Esophagus muscularis mucosa (tissue), 4 donors: ENCODE data around the gene P2RY2. TPM values are rescaled to one million over a fixed set of nuclear protein-coding genes. Genes with fewer than 3 reads are reported as not detected.

Experiments used
- DNase-seq: peaks from one replicate; pipeline ENCODE4 v3.0.0-alpha.2; 2017; ENCODE audit errors: extremely low spot score
- H3K27ac ChIP-seq, 4 donors: fragments of 200-600 bp; sonication (generic); replicated peaks in 1 of 4; 1 replicate in 3 of 4; 2 replicates in 1 of 4; pipeline ENCODE4 v1.5.1; 2016 to 2019; ENCODE audit warnings: mild to moderate bottlenecking in 1 of 4
- H3K27me3 ChIP-seq, 4 donors: fragments of 200-600 bp; sonication (generic); one replicate each; pipeline versions ENCODE4 v1.5.1 to v1.6.0; 2016 to 2019
- H3K36me3 ChIP-seq, 4 donors: fragments of 200-600 bp; sonication (generic); one replicate each; pipeline ENCODE4 v1.5.1; 2016 to 2019
- H3K4me1 ChIP-seq, 4 donors: fragments of 200-600 bp; sonication (generic); one replicate each; pipeline ENCODE4 v1.5.1; 2016 to 2019
- H3K4me3 ChIP-seq, 4 donors: fragments of 200-600 bp; sonication (generic); 1 replicate in 2 of 4; 2 replicates in 2 of 4; pipeline ENCODE4 v1.5.1; 2016 to 2019; ENCODE audit warnings: mild to moderate bottlenecking in 4 of 4, moderate library complexity in 1 of 4
- H3K9me3 ChIP-seq, 4 donors: fragments of 200-600 bp; sonication (generic); 1 replicate in 3 of 4; 2 replicates in 1 of 4; pipeline ENCODE4 v1.5.1; 2016 to 2019
- EP300 ChIP-seq: sonication (generic); formaldehyde crosslinking; IDR thresholded peaks from one replicate; pipeline ENCODE4 v1.6.1; 2017; ENCODE audit warnings: antibody characterized with exemption
- POLR2A ChIP-seq: fragments of 450-650 bp; IDR thresholded peaks from one replicate; pipeline ENCODE4 v1.6.1; 2017; ENCODE audit warnings: antibody characterized with exemption, moderate library complexity, mild to moderate bottlenecking, low read depth
- POLR2AphosphoS5 ChIP-seq, 2 donors: sonication (generic); formaldehyde crosslinking; IDR thresholded peaks; one replicate each; pipeline ENCODE4 v1.6.1; 2017; ENCODE audit warnings: antibody characterized with exemption in 2 of 2
- WGBS: methylation state at CpG from one replicate; pipeline ENCODE4 v1.1.5; 2018; 5-methylcytosine and 5-hydroxymethylcytosine counted together
- intact Hi-C: fragments of 100-400 bp; cut with DNase I; formaldehyde crosslinking; loops from one replicate; pipeline ENCODE4 v1.15.1; 2023
- total RNA-seq, 4 donors: library from RNA; depleted of rRNA; stranded (reverse); fragments of >200 nt; gene quantifications; one replicate each; pipeline versions ENCODE4 v1.1.0 to v1.2.1, GENCODE V29; 2016
- TF ChIP-seq, protein P1 (sequence below), 3 experiments: fragments of 200-600 bp in 2 of 3; fragments of 450-650 bp in 1 of 3; sonication (generic) in 2 of 3; IDR thresholded peaks; one replicate each; pipeline ENCODE4 v1.5.1; 2017 to 2019; ENCODE audit warnings: antibody characterized with exemption in 3 of 3, mild to moderate bottlenecking in 2 of 3, moderate library complexity in 1 of 3

Gene P2RY2
- total RNA-seq, result under 1 TPM in 3 of 4 donors, not detected in 1; 0.32 to 0.83 (median 0.52) TPM

DNA sequence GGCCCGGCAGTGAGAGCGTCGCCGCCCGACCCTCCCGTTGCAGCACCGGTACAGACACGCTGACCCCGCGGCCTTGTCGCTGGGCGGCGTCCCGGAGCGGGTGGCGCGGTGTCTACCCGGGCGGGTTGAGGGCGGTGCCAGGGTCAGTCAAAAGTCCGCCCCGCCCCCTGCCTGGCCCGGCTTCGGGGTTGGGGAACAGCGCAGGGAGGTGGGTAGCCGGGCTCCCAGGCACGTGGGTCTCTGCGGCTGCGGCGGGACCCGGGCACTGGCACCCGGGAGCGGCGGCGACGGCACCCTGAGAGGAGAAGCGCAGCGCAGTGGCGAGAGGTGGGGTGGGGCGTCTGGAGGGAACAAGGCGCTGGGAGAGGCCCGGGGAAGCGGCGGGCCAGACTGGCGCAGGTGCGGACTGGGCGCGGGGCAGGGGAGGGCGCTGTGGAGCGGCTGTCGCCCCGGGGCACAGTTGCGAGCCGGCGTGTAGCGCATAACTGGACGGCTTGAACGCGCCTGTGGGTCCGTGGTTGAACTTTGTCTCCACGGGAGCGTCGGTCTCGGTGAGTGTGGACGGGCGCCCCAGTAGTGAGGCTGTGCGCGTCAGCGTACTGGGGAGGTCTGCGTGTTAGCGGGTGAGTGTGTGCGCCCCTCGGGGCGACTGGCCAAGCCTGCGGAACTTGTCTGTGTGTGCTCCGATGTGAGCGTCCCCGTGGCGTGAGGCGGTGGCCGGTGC, at the start of gene P2RY2:
TSS of gene P2RY2 (plus strand) at position 176 of the 724 bp plus-strand sequence. CDS start 15,879 bp downstream, outside the sequence.
- Histone ChIP-seq H3K36me3 (no peaks in the 10 kb centered on the region), H3K4me3 (peak within 1 kb of the TSS; percentile 55 to 63 (median 58)), H3K27ac (no peak within 1 kb of the TSS), H3K9me3 (no peaks in the 10 kb centered on the region), H3K27me3 (peaks cover 0 to 22% (median 0%) of the 10 kb centered on the region in 4 donors), H3K4me1 (peaks cover 18 to 21% (median 19%) of the 10 kb centered on the region in 4 donors)
- DNase-seq, result no peak
- 3% methylated on average over 33 of the region's 81 CpGs for WGBS
- peak in 1 of 2 donors; percentile 4 for TF ChIP-seq POLR2AphosphoS5 (IDR thresholded peaks at IDR 0.05)
- peak; percentile 32 for TF ChIP-seq POLR2A
- no peak for TF ChIP-seq EP300
- TF ChIP-seq, protein P1, sequence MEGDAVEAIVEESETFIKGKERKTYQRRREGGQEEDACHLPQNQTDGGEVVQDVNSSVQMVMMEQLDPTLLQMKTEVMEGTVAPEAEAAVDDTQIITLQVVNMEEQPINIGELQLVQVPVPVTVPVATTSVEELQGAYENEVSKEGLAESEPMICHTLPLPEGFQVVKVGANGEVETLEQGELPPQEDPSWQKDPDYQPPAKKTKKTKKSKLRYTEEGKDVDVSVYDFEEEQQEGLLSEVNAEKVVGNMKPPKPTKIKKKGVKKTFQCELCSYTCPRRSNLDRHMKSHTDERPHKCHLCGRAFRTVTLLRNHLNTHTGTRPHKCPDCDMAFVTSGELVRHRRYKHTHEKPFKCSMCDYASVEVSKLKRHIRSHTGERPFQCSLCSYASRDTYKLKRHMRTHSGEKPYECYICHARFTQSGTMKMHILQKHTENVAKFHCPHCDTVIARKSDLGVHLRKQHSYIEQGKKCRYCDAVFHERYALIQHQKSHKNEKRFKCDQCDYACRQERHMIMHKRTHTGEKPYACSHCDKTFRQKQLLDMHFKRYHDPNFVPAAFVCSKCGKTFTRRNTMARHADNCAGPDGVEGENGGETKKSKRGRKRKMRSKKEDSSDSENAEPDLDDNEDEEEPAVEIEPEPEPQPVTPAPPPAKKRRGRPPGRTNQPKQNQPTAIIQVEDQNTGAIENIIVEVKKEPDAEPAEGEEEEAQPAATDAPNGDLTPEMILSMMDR (IDR thresholded peaks at IDR 0.05), result peak; percentile 43 to 47 (median 46)
- intact Hi-C loops, result no loop called here

GRCh38 chr11:73168925-73169579, 49.0 kb upstream of the P2RY2 start:
- intact Hi-C loops, result no loop called here
- 89% methylated on average over 10 of the region's 11 CpGs for WGBS
- TF ChIP-seq, protein P1 (IDR thresholded peaks at IDR 0.05), result no peak
- no peak for TF ChIP-seq POLR2AphosphoS5 (IDR thresholded peaks at IDR 0.05)
- no peak for TF ChIP-seq POLR2A
- TF ChIP-seq EP300, result no peak
- Histone ChIP-seq H3K27me3 (no peaks in the 10 kb centered on the region), H3K4me3 (no peak overlapping the region), H3K4me1 (peaks cover 0 to 40% (median 4%) of the 10 kb centered on the region in 4 donors), H3K27ac (no peak overlapping the region), H3K36me3 (no peaks in the 10 kb centered on the region), H3K9me3 (no peaks in the 10 kb centered on the region)
- no peak for DNase-seq

DNA sequence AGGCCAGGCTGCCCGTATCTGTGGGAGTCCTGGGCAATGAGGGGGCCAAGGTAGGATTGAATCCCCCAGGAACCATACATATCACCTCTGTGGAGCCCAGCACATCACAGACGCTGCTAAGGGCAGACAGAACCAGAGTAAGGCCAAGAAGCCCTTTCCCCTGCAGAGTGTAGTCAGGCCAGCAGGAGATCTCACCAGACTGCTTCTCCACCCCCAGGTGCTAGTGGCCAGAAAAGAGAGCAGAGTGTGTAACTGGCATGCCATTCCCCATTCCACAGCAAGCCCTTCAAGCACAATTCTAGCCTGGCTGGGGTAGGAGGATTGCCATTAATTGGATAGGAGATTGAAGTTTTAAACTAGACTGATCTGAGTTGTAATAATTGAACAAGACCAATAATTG, 47.9 kb upstream of the P2RY2 start:
- no peak overlapping the region for H3K4me3 ChIP-seq
- H3K36me3 ChIP-seq, result no peaks in the 10 kb centered on the region
- 93% methylated on average over 2 of the region's 2 CpGs for WGBS
- peaks cover 0 to 51% (median 5%) of the 10 kb centered on the region in 4 donors for H3K4me1 ChIP-seq
- TF ChIP-seq EP300 (no peak), POLR2A (no peak), POLR2AphosphoS5 (IDR thresholded peaks at IDR 0.05) (no peak)
- TF ChIP-seq, protein P1 (IDR thresholded peaks at IDR 0.05), result no peak
- no peaks in the 10 kb centered on the region for H3K9me3 ChIP-seq
- DNase-seq, result no peak
- H3K27me3 ChIP-seq, result no peaks in the 10 kb centered on the region
- no peak overlapping the region for H3K27ac ChIP-seq
- intact Hi-C loops, result loop anchor here (10.0 kb wide), 1 partner anchor 445 kb away; no protein-coding TSS in a partner anchor

DNA sequence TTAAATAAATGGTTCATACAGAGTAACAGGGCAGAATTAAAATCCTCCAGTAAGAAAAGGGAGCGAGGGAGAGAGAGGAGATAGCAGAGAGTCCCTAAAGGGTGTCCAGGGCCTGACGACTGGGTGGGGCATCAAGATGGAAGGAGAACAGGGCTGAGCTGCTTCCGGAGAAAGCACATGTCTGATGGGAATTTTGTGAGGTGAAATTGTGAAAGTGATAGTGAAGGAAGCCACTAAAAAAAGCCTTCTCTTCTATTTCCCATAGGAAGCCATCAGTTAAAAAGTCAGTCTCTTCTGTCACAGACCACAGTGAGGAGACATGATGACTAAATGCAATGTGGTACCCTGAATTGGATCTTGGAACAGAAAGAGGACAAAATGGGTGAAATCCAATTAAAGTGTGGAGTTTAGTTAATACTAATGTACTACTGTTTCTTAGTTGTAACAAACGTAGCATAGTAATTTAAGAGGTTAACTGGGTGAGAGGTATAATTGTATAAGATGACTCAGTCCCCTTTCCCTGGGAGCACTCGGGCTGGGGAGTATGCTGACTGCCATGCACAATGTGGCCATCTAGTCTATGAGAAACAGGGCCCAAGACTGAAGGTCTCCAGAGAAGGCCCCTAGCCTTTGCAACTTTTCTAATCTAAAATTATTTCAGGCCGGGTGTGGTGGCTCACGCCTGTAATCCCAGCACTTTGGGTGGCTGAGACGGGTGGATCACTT, 46.5 kb upstream of the P2RY2 start:
- DNase-seq, result no peak
- 69% methylated on average over 8 of the region's 8 CpGs for WGBS
- no peak overlapping the region for H3K27ac ChIP-seq
- intact Hi-C loops, result loop anchor here (10.0 kb wide), 1 partner anchor 447 kb away; no protein-coding TSS in a partner anchor
- H3K36me3 ChIP-seq, result no peaks in the 10 kb centered on the region
- H3K4me1 ChIP-seq, result peaks cover 7 to 65% (median 15%) of the 10 kb centered on the region in 4 donors
- TF ChIP-seq, protein P1 (IDR thresholded peaks at IDR 0.05), result no peak
- TF ChIP-seq EP300, result no peak
- no peak for TF ChIP-seq POLR2AphosphoS5 (IDR thresholded peaks at IDR 0.05)
- TF ChIP-seq POLR2A, result no peak
- H3K4me3 ChIP-seq, result no peak overlapping the region
- no peaks in the 10 kb centered on the region for H3K9me3 ChIP-seq
- H3K27me3 ChIP-seq, result no peaks in the 10 kb centered on the region
